Activated CD4-positive, CD25-positive, alpha-beta regulatory T cell treated with anti-CD3 and anti-CD28 coated beads, Interleukin-2, amount 50 U/mL, for 24 hours (primary cell): Measurements from ENCODE around the gene FLRT2.

Source experiments
- ATAC-seq, 2 donors: fragments of 150-1000 bp; cut with Tn5 transposase; one replicate each; pipeline ENCODE4 v1.10.0; 2021; ENCODE audit warnings: mild to moderate bottlenecking in 1 of 2, moderate library complexity in 1 of 2

The FLRT2 gene

DNA sequence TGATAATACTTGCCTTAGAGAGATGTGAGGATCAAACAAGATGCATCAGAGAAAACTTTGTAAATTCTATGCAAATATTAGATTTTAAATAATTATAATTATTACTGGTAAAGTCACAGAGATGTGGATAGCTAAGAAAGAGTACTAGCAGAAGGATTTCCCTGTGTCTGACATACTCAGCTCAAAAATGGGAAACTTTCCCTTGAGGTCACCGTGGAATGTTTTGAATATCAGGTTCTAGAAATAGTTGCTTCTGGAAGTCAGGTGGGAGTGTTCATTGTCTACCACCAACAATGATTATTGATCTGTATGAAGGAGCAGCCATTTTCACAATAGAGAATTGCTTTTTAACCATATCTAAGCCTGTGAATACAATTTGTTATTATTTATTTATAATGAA is 71.7 kb downstream of the FLRT2 start:
- ATAC-seq: no peak

GRCh38 chr14:85602345-85602744 is 72.4 kb downstream of the FLRT2 start:
- no peak for ATAC-seq

GRCh38 chr14:85604021-85604420 is 74.1 kb downstream of the FLRT2 start:
- no peak for ATAC-seq

GRCh38 chr14:85604714-85605113 is 74.8 kb downstream of the FLRT2 start:
- ATAC-seq: no peak

DNA sequence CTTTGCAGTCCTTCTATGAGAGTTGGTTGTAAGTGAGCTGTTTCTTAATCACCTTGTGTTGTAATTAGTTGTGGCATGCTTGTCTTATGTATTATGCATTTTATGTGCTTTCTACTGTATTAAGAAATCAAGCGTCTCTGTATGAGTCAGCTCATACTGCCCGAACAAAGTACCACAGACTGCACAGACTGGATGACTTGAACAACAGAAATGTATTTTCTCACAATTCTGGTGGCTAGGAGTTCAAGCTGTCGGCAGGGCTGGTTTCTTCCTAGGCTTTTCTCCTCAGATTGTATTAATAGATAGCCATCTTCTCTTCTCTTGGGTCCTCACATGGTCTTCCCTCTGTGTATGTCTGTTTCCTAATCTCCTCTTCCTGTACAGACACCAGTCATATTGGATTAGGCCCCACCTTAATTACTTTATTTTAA is 77.7 kb downstream of the FLRT2 start:
- no peak for ATAC-seq

DNA sequence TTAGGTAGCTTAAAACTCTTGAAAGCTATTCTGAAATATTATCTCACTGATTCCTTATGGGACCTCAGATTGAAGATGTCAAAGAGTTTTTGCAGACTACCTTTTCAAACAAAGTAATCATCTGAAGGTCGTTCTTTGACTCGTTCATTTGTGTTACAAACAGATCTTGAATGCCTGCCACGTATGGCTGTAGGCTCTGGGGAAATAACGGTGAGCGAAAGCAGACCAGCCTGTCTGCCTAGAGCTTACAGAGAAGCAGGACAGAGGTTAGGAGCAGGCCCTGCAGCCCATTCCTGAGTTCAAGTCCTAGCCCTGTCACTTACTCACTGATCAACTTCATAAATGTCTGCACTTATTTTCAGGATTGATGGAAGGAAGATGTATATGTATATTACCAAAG is 83.6 kb downstream of the FLRT2 start:
- ATAC-seq: no peak

- no peak for ATAC-seq
Observed at GRCh38 chr14:85616386-85616885, 86.5 kb downstream of the FLRT2 start.

- no peak for ATAC-seq
Observed at GRCh38 chr14:85616886-85617285, 86.9 kb downstream of the FLRT2 start.

DNA sequence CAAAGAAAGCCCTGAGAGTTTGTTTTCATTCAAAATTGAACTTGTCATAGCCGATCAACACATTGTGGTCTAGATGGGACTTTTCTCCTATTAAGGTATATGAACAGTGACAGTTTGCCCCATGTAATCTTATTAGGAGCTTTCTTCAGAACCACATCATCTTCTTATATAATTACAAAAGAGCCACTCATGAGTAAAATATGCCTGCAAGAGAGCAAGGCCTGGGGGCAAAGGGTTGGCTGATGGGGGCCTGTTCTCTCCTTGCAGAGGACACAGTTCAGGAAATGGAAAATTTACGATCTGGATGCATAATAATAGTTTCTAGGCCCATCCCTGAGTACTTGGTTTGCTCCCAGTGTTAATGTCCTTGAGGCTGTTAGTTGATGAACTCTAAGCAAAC is 87.8 kb downstream of the FLRT2 start:
- no peak for ATAC-seq

DNA sequence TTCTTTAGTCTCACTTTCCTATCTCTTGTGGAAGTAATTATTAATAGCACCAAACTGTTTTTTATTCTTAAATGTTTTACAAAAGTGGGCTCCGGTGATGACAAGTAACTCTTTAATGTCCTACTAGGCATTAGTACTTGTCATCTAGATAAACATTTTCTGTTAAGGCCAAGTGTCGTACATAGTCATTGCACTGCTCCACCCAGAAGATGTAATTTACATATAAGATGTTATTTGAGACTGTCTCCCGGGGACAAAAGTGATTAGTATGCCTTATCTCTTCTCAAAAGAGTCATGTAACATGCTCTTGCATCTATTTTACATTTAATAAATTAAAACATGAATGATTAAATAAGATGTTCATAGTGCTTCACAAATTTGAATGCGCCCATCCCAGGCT is 88.4 kb downstream of the FLRT2 start:
- ATAC-seq: no peak

GRCh38 chr14:85618978-85619377 is 89.0 kb downstream of the FLRT2 start:
- no peak for ATAC-seq

DNA sequence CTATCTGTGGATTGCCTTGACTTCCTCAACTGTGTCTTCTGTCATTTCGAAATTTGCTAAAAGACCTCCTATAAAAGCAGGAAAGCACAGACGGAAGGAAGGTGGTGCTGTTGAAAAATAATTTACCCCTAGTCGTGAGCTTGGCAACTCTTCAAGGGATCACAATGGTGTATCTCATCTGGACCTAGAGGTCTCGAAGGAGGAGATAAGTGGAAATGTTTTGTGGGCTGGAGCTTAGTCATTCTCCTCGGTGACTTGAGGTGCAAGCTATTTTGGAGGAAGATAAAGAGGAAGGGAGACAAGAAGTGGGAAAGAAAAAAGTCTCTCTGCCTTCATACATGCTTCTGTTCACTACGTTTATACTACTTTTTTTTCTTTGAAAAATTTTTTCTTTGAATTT is 89.9 kb downstream of the FLRT2 start:
- no peak for ATAC-seq

DNA sequence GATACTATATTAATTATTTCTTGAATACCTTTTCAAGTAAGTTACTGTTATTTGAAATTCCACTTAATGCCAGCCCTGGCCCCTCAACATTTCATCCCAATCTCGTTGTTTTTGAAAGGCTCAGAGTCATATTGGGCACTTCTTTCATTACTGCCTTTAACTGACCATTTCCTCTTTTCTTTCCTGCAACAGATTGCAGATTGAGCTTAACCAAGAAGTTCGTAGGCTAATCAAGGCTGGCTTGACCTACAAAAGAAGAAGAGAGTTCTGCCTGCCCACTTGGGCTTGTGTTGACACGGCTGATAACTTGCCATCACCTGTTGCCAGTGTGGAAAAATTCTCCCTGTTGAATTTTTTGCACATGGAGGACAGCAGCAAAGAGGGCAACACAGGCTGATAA is 91.0 kb downstream of the FLRT2 start:
- ATAC-seq: no peak

GRCh38 chr14:85622106-85622505 is 92.2 kb downstream of the FLRT2 start:
- no peak for ATAC-seq

DNA sequence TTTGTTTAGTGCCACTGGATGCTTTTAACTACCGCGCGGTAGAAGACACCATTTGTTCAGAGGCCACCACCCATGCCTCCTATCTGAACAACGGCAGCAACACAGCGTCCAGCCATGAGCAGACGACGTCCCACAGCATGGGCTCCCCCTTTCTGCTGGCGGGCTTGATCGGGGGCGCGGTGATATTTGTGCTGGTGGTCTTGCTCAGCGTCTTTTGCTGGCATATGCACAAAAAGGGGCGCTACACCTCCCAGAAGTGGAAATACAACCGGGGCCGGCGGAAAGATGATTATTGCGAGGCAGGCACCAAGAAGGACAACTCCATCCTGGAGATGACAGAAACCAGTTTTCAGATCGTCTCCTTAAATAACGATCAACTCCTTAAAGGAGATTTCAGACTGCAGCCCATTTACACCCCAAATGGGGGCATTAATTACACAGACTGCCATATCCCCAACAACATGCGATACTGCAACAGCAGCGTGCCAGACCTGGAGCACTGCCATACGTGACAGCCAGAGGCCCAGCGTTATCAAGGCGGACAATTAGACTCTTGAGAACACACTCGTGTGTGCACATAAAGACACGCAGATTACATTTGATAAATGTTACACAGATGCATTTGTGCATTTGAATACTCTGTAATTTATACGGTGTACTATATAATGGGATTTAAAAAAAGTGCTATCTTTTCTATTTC is 93.2 kb downstream of the FLRT2 start:
- ATAC-seq: no peak

GRCh38 chr14:85625925-85626585 is 96.1 kb downstream of the FLRT2 start:
- no peak for ATAC-seq

- ATAC-seq: no peak
Observed at GRCh38 chr14:85634205-85634604, 104.3 kb downstream of the FLRT2 start.

DNA sequence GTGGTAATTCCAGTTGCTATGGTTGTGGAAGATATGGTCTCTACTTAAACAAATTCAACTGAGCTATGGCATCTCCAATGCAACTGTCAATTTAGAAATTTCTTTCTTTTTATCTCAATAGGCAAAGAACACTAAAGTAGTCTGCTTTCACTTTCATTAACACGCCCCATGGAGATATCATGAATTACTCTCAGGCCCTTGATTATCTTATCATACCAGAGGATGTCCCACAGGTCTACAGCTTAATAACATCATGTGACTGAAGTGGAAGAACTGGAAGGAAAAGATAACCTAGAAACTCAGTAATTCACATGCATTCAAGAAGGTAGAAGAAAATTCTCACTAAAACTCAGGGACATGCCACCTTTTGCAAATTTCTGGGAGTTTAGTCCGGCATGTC is 114.3 kb downstream of the FLRT2 start:
- no peak for ATAC-seq

GRCh38 chr14:85653029-85653428 is 123.1 kb downstream of the FLRT2 start:
- no peak for ATAC-seq

DNA sequence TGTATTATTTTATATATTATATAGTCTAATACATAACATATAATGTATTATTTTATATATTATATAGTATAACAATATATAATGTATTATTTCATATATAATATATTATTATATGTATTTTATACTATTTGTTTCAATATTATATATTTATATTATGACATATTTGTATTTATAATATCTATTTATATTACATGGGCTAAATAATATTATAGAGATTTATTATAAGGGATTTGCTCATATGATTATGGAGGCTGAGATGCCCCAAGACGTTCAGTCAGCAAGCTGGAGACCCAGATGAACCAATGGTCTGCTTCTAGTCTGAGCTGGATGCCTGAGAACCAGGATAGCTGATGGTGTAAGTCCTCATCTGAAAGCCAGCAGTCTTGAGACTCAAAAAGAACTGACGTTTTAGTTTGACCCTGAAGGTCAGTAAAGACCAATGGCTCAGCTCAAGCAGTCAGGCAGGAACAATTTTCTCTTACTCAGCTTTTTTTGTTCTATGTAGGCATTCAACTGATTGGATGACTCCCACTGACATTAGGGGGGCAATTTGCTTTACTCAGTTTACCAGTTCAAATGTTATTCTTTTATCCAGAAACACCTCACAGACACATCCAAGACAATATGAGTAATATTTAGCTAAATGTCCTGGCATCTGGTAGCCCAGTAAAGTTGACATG is 130.4 kb downstream of the FLRT2 start:
- no peak for ATAC-seq

GRCh38 chr14:85662096-85662495 is 132.2 kb downstream of the FLRT2 start:
- ATAC-seq: no peak

GRCh38 chr14:85663256-85663655 is 133.3 kb downstream of the FLRT2 start:
- no peak for ATAC-seq

DNA sequence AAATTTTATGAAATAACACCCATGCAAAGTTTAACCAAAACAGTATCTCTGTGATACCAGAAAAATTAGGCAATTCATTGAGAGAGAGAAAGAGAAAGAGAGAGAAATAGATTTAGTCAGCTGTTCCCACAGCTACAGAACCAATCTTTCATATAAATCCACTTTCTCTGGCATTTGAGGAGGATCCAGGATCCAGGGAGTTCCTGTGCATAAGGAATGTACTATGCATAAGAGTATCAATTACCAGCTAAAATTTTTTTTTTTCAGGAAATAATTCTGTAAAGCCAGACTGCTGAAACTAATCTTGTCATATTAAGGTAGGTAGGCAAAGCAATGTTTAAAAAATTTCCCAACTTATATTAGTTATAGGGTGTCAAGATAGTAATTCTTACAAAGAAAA is 133.7 kb downstream of the FLRT2 start:
- ATAC-seq: no peak

GRCh38 chr14:85675957-85676356 is 146.0 kb downstream of the FLRT2 start:
- no peak for ATAC-seq
